ENCODE data around the gene LDB2.

- TF ChIP-seq POLR2A (IDR thresholded peaks at IDR 0.05; ENCODE audit: low read length) (no peak), CHD2 (IDR thresholded peaks at IDR 0.05; ENCODE audit: low read length, partially characterized antibody) (no peak), POLR2AphosphoS2 (conservative IDR thresholded peaks at IDR 0.05; ENCODE audit: low read length) (no peak), CTCF (IDR thresholded peaks at IDR 0.05) (no peak), KDM1A (IDR thresholded peaks at IDR 0.05; ENCODE audit: low read depth) (no peak), SREBF2 (IDR thresholded peaks at IDR 0.05) (no peak), NR3C1 (IDR thresholded peaks at IDR 0.05) (no peak), EP300 (IDR thresholded peaks at IDR 0.05) (no peak), SMC3 (IDR thresholded peaks at IDR 0.05) (no peak), HOXB5 (CRISPR knock-in tag; IDR thresholded peaks at IDR 0.05) (no peak)
These were observed 227.7 kb downstream of the LDB2 start for GRCh38 chr4:16670727-16671126.

All from A549 (cell line).